GM12874 (cell line): Measurements from ENCODE around the gene AEBP1.

ENCODE experiments used
- TF ChIP-seq, protein P1 (sequence below): IDR thresholded peaks from 2 replicates; pipeline ENCODE4 v1.5.1; 2011; ENCODE audit warnings: low read depth, mild to moderate bottlenecking, control low read depth, low read length, moderate library complexity; ENCODE audit not compliant: insufficient read depth

Gene AEBP1

DNA sequence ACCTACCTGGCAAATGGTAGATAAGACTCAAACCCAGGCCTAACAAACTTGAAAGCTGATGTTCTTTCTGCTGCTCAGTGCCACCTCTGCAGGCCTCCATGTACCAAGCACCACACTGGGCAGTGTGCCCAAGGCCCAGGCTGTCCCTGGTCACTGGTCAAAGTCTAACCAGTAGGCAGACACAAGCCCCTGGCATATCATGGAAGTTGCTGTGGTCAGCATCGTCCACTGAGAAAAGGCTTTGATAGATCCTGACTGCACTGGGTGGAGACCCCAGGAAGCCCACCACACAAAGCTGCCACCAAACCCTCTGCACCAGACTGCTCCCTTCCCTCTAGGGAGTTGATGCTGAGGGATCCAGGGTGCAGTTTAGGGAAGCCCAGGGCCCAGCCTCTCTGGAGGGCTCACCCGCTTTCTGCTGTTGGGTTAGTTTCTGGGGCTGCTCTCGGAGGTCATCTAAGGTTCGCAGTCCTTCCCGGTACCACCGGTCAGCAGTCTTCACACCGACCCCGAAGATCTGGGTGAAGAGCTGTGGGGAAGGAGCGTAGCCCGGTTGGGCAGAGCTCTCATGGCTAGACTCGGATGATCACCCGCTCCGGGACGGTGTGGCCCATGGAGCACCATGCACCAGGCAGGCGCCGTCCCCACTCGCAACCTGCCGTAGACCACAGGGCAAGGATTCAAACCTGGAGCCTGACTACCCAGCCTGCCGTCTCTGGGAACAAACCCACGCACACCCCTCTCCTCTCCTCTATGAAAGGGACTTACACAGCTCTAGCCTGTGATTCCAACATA, 27.8 kb upstream of the AEBP1 start:
- TF ChIP-seq, protein P1, sequence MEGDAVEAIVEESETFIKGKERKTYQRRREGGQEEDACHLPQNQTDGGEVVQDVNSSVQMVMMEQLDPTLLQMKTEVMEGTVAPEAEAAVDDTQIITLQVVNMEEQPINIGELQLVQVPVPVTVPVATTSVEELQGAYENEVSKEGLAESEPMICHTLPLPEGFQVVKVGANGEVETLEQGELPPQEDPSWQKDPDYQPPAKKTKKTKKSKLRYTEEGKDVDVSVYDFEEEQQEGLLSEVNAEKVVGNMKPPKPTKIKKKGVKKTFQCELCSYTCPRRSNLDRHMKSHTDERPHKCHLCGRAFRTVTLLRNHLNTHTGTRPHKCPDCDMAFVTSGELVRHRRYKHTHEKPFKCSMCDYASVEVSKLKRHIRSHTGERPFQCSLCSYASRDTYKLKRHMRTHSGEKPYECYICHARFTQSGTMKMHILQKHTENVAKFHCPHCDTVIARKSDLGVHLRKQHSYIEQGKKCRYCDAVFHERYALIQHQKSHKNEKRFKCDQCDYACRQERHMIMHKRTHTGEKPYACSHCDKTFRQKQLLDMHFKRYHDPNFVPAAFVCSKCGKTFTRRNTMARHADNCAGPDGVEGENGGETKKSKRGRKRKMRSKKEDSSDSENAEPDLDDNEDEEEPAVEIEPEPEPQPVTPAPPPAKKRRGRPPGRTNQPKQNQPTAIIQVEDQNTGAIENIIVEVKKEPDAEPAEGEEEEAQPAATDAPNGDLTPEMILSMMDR, result no peak

DNA sequence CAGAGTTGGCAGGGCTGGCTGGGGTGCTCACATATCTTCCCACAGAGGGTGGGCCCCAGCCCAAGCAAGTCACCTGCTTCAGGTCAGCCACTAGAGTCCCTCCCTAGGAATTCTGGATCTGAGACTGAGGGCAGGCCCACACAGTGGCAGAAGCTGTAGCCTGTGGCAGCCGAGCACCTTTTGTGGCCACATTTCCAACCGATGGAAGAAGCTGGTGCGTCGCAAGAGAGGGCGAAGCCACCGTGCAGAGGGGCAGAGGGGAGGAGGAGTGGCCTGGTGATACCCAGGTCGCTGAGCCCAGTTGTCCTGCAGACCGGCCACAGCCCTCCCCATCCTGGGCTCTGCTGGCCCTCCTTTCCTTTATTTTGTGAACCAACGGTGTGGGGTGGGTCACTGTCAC, 27.1 kb upstream of the AEBP1 start:
- TF ChIP-seq, protein P1, result no peak

DNA sequence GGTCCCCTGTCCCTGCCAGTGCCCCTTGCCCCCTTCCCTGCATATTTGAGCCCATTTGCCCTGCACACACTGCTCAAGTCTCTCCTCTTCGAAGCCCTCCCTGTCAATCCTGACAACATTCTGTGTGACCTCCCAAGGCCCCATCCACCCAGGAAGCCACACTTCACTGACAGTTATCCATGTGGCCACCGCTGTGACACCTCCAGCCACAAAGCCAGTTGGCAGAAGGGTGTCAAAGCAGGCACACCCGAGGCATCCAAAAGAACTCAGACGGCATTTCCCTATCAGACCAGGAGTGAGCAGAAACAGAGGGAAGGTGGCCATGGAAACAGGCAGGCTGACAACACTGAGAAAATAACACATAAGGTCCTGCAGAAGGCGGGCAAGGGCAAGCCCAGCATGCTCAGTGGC, 26.5 kb upstream of the AEBP1 start:
- TF ChIP-seq, protein P1, result no peak

DNA sequence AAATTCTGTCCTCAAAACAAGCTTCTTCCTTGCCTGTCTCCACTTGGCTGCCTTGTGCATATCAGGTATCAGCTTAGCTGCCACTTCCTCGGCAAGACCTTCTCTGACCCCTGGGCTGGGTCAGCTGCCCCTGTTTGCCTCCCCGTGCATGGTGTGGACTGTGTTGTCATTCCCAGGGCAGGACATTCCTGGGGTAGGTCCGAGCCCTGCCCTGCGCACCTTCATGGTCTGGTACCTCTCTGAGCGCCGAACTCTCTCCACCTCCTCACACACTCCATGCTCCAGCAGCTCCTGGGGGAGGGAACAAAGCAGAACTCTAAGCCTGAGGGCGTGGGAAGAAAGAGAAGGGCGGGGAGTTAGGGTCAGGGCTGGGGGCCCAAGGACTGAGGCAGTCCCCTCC, 25.6 kb upstream of the AEBP1 start:
- TF ChIP-seq, protein P1, result no peak

DNA sequence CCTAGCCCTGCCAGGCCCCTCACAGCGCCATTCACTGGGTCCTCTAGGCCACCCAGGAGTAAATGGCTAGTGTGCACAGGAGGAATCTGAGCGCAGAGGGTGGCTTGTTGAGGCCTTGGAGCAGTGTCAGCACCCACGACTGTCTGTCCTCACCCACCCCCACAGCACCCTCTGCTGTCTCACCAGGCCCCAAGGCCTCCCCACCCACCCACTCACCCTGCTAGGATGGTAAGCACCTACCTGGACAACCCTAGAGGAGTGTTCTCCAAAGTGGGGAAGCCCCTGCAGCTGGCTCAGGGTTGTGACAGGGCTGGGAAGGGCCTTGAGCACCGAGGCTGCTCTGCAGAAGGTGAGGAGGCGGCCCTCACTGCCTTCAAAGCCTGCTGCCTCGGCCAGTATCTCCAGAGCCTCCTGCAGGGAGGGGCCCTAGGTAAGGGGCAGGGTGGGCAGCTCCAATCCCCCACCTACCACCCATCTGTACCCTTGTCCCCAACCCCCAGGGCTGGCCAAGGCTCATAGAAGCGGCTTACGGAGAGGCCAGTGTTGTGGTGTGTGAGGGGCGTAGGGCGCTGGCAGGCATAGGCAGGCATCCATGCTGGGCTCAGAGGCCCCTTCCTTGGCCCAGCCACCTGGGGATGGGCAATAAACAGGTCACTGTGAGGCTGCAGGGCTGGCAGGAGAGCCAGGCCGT, 24.7 kb upstream of the AEBP1 start:
- TF ChIP-seq, protein P1, result no peak

DNA sequence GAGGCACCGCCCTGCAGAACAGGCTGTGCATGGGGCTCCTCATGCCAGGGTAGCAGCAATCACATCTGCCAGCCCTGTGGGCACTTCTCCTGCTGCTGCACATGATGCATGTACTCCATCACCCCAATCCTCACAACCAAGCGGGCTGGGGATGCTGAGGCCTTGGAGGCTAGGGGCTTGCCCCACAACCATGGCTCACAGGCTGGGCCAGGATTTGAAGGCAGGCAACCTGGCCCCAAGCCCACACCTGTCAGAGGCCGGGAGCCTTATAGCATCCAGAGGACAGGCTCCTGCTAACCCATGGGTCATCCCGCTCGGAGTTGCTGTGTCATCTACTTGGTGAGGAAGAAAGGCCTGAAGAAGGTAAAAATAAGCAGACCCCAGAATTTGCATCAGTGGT, 24.0 kb upstream of the AEBP1 start:
- TF ChIP-seq, protein P1, result no peak

DNA sequence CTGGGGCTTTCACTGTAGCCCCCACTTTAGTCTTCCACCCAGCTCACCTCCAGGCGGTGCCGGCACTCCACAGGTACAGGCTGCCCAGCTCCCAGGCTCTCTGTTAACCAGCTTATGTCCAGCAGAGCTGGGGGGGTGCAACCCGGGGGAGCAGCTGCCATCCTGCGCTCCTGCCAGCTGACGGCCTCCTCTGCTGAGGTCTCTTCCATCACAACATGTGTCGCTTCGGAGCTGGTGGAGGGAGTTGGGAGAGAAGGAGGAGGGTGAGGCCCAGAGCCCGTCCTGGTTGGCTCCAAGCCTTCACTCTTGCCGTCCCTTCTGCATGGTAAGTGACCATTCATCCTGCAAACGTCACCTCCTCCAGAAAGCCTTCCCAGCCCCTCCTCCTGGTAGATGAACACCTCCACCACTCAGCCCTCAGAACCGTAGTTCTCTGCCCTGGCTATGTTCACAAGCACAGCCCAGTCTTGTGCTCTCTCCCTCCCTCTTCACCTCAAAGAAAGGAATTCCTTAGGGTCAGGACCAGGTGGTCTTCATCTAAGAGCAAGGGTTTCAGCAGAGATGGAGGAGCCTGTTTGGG, 23.4 kb upstream of the AEBP1 start:
- TF ChIP-seq, protein P1, result no peak
